Epithelial cell of proximal tubule (primary cell): Measurements from ENCODE around the gene CLNK. TPM values are rescaled to one million over a fixed set of nuclear protein-coding genes. Genes with fewer than 3 reads are reported as not detected.

Experiments used
- DNase-seq: peaks from one replicate; pipeline ENCODE4 v3.0.0-alpha.2; 2011; ENCODE audit warnings: low read depth
- H3K4me3 ChIP-seq: 2 replicates; pipeline ENCODE4 v1.5.1; 2011; ENCODE audit warnings: low read depth, mild to moderate bottlenecking, low read length
- total RNA-seq: library from RNA; depleted of rRNA; stranded (reverse); fragments of >200 nt; gene quantifications from 2 replicates; pipeline ENCODE4 v1.2.3, GENCODE V29; 2015
- TF ChIP-seq, protein P1 (sequence below): conservative IDR thresholded peaks from 2 replicates; pipeline ENCODE4 v1.5.1; 2012; ENCODE audit warnings: low read depth, mild to moderate bottlenecking, low read length

Gene CLNK
- total RNA-seq, 1 donor from 2014 or later: not detected

DNA sequence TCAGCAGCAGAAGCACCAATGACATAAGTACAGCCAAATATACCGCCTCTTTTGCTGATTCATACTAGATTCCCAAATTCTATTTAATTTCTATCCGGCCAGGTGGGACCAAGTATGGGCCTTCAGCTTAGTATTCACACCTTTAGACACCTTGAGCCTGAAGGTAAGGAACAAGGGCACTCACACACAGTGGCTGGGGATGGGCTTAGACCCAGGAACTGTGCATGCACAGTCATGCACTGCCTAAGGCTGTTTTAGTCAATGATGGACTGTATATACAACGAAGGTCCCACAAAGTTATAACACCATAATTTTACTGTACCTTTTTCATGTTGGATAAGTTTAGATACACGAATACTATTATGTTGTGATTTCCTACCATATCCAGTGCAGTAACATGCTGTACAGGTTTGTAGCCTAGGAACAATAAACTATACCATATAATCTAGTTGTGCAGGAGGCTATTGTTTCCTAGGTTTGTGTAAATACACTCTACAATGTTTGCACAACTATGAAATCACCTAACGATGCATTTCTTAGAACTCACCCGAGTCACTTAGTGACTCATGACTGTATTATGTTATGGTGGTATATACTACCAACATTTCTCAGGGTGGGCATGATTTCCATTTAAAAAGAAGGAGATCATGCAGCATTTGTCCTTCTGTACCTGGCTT is 9.7 kb upstream of the CLNK start:
- no peak for DNase-seq
- TF ChIP-seq, protein P1, sequence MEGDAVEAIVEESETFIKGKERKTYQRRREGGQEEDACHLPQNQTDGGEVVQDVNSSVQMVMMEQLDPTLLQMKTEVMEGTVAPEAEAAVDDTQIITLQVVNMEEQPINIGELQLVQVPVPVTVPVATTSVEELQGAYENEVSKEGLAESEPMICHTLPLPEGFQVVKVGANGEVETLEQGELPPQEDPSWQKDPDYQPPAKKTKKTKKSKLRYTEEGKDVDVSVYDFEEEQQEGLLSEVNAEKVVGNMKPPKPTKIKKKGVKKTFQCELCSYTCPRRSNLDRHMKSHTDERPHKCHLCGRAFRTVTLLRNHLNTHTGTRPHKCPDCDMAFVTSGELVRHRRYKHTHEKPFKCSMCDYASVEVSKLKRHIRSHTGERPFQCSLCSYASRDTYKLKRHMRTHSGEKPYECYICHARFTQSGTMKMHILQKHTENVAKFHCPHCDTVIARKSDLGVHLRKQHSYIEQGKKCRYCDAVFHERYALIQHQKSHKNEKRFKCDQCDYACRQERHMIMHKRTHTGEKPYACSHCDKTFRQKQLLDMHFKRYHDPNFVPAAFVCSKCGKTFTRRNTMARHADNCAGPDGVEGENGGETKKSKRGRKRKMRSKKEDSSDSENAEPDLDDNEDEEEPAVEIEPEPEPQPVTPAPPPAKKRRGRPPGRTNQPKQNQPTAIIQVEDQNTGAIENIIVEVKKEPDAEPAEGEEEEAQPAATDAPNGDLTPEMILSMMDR: no peak
- no peak overlapping the region for H3K4me3 ChIP-seq

DNA sequence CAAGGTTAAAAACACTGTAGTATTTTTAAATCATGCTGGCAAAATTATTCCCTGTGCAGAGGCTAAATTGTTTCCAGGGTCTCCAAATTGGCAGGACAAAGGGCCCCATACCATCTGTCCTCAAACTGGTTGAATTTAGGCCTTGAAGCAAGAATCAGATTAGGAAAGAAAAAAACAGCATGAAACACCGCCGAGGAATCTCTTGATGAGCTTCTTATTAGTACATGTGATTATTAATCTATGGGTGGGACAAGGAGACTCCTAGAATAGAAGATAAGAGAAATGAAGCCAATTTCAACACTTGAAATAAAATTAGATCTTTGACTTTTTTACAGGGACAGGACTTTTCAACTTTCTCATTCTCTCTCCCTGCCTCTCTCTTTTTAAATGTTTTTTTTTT is 7.1 kb upstream of the CLNK start:
- TF ChIP-seq, protein P1: no peak
- H3K4me3 ChIP-seq: no peak overlapping the region
- no peak for DNase-seq

DNA sequence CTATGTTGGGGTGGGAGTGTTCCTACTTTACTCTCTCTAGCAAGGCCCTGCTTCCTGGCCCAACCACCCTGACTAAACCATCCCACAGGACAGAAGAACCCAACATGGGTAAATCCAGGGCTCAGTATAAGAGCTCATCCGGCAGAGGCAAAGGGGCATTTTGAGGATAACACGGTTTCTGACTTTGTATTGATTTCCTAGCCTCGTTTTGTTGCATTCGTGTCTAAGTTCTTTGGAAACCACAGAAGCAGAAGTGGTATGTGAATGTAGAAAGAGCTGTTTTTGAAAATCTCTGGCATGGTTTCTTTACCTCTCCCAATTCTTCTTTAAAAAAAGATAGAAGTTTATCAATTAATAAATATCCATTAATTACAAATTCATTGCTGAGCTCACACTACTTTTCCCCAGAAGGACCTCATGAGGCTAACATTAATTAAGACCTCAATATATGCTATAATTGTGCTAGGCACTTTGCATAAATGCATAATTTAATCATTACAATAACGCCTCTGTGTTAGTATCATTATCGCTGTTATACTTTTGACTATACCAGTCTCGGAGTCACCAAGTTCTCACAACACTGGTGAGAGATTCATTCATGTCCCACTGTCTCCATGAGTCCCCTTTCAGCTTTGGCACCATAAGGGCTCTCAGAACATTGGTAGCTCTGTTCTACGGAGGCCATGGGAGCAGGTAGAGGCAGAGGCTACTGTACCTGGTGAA is 5.8 kb upstream of the CLNK start:
- TF ChIP-seq, protein P1: no peak
- no peak for DNase-seq
- H3K4me3 ChIP-seq: no peak overlapping the region

DNA sequence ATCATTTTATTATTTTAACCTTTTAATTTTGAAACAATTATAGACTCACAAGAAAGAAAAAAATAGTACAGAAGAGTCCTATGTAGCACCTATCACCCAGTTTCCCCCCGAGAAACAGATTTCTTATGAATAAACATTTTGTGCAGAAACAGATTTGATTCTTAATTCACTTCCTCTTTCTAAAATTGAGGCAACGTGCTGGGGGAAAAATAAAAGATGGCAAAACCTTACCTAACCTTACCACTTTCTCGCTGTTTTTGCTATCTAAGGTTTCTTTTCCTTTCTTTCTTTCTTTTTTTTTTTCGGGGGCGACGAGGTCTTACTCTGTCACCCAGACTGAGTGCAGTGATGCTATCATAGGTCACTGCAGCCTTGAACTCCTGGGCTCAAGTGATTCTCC is 4.3 kb upstream of the CLNK start:
- H3K4me3 ChIP-seq: no peak overlapping the region
- TF ChIP-seq, protein P1: no peak
- DNase-seq: no peak

DNA sequence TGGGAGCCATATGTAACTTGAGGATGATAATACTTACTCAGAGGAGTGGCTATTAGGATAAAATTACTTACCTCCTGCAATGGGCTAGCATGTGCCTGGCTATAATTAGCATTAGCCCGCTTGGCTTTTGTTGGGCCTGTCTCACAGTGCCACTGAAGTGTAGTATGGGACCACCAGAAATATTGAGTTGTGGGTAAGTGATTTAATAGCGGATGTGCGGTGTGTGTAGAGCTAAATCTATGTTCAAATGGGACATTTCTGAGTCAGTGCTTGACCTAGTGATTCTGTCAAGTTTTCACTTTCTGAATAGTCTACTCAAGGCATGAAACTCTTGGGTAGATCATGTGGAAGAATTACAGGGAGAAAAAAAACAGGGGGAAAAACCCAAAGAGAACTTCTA is 3.5 kb upstream of the CLNK start:
- TF ChIP-seq, protein P1: no peak
- H3K4me3 ChIP-seq: no peak overlapping the region
- no peak for DNase-seq

DNA sequence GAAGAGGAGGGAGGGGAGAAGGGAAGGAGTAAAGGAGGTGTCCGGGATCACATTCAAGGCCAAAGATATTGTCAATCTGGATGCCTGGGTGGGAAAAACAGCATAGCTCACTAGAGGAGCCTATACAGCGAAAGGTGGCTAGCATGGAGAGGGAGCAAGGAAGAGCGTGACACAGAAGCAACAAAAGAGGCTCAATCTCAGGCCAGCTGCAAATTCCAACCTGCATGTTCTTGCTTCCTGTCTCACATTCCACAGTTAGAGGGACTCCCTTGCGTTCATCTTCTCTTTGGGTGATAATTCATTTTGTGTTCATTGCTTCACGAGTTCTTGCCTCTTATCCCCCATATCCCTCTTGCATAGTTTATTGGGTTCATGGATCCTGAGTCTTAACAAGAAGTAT is 3.0 kb upstream of the CLNK start:
- H3K4me3 ChIP-seq: no peak overlapping the region
- TF ChIP-seq, protein P1: no peak
- DNase-seq: no peak

DNA sequence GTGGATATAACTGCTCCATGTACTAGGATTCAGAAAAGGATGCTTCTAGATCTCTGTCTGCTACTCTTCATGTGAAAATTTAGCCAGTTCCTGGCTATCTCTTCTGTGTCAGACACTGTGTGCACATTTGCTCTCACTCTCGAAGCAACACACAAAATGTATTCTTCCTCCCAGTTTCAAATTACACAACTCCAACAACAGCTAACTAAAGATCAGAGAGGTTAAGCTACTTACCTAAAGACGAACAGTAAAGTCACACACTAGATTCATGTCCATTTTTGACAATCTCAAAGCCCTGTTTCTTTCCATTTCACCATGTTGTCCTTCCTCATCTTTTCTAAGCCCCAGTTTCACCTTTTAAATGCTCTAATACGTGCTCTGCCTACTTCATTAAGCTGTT is 2.2 kb downstream of the CLNK start:
- no peak for DNase-seq
- no peak overlapping the region for H3K4me3 ChIP-seq
- TF ChIP-seq, protein P1: no peak
